Uterus (tissue), 2 donors: Measurements from ENCODE around the gene SHISAL1.

ENCODE experiments used
- CTCF ChIP-seq, 4 experiments: fragments of 200-600 bp in 2 of 4; fragments of 450-650 bp in 2 of 4; sonication (generic) in 2 of 4; IDR thresholded peaks; one replicate each; pipeline ENCODE4 v1.5.1; 2016 to 2019; ENCODE audit warnings: antibody characterized with exemption in 4 of 4, mild to moderate bottlenecking in 2 of 4, moderate library complexity in 1 of 4
- POLR2A ChIP-seq, 2 donors: fragments of 450-650 bp; IDR thresholded peaks; one replicate each; pipeline ENCODE4 v1.6.1; 2016; ENCODE audit warnings: antibody characterized with exemption in 2 of 2, mild to moderate bottlenecking in 1 of 2, moderate library complexity in 1 of 2

DNA sequence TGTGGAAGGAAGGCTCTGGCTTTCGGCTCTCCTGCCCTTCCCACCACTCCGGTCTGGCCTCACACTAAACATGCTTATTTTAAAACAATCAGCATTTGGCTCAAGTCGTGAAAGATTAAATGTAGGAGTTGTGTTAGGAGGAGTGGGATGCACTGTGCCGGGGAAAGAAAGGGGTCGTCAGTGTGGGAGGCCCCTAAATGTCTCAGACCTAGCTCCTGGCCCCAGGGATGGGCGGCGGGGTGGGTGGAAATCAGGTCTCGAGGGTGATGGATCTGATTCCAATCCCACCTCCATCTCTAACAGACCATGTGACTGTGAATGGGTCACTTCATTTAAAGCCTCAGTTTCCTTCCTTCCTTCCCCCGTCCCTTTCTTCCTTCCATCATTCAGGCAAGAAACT, 6.9 kb upstream of the SHISAL1 start:
- TF ChIP-seq CTCF (IDR thresholded peaks at IDR 0.05), result no peak
- no peak for TF ChIP-seq POLR2A (IDR thresholded peaks at IDR 0.05)
